Right renal pelvis (tissue), 4 donors: ENCODE data around the gene CYBRD1. TPM values are rescaled to one million over a fixed set of nuclear protein-coding genes. Genes with fewer than 3 reads are reported as not detected.

ENCODE experiments used
- DNase-seq, 4 donors: peaks; one replicate each; pipeline ENCODE4 v3.0.0-alpha.2; 2013; ENCODE audit warnings: low read depth in 4 of 4, low spot score in 3 of 4, missing footprints in 1 of 4
- polyA plus RNA-seq, 4 donors: library from polyadenylated mRNA; unstranded; fragments of 120-200 nt; gene quantifications; one replicate each; pipeline ENCODE4 v1.2.1, GENCODE V29; 2013; ENCODE audit not compliant: insufficient read length in 4 of 4

CYBRD1 gene
- polyA plus RNA-seq, 4 donors, result 44.5 to 54.7 (median 50.2) TPM

GRCh38 chr2:171550613-171551012, 28.3 kb downstream of the CYBRD1 start:
- no peak for DNase-seq

DNA sequence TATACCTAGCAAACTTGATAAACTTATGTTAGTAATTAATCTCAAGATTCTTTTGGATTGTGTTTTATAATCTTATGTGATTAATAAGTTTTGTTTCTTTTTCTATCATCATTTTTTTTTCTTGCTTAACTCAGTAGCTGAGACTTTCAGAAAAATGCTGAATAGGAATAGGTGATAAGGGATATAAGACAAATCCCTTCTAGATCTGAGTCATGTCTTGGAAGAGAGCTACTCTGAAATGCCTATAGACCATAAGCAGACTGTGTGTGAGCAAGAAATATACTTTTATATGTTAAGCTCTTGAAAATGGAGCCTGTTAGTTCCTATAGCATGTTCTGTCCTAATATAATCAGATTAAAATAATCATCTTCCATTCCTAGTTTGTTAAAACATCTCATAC, 29.6 kb downstream of the CYBRD1 start:
- no peak for DNase-seq

- no peak for DNase-seq
These were observed 31.0 kb downstream of the CYBRD1 start for GRCh38 chr2:171553236-171553635.

- DNase-seq, result no peak
These were observed 31.6 kb downstream of the CYBRD1 start for GRCh38 chr2:171553858-171554257.

DNA sequence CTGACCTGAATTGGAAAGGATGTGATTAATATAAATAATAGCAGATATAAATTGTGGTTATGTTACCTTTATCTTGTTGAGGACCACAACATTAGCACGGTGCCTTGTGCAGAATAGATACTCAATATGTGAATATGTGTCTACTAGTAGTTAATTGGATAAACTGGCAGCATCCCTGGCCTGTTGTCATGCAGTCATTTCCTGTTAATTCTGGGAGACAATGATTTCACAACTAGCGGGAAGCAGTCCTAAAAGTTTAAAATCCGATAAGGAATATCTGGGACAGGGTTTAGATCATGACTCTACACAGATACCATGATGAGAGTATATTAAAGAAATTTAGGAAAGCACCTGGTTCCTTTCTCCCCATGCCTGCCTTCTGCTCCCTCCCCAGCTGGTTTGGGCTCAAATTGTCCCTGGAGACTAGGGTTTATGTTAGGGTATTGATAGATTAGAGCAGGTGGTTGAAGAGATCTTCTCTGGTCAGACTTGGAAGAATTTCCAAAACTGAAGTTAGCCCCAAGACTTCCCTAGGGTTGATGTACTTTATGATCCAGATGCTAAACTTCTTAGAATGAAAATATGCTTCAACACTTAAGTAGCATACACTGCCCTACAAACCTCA, 32.8 kb downstream of the CYBRD1 start:
- DNase-seq, result no peak

DNA sequence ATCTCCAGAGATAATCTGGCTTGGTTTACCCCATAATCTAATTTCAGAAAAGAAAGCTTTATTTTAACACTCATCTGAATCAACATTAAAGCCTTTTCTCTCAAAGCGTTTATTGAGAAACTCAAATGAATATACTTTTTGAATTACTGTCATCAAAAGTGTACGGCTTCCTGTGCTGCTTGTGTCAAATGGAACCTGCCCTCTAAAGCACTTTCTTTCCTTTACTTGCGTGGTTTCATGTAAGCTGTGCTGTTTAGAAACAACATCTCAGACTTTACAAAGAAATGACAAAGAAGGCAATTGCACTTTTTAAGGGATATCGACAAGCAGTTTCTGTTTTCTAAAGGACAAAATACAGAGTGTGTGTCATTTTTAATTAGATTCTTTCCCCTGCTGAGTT, 35.1 kb downstream of the CYBRD1 start:
- no peak for DNase-seq

DNA sequence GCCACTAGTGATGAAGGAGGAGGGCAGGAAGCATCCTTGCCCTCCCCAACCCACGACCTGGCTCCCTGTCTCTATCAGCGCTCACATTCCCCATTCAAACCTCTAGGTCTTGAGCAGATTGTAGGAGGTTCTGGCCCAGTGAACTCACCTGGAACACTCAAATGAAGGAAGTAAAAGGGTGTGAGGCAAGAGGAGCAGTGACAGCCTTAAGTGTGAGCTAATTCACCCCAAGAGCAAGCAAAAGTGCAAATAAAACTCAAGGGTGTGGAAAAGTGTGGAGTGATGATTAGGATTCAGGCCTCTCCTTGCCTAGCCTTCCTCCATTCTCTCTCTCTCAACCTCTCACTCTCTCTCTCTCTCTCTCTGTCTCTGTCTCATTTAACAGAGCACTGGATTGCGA, 41.0 kb downstream of the CYBRD1 start:
- no peak for DNase-seq

GRCh38 chr2:171564463-171564862, 42.2 kb downstream of the CYBRD1 start:
- no peak for DNase-seq

- no peak for DNase-seq
These were observed 43.8 kb downstream of the CYBRD1 start for GRCh38 chr2:171566057-171566456.

- DNase-seq, result no peak
These were observed 44.5 kb downstream of the CYBRD1 start for GRCh38 chr2:171566753-171567152.

- no peak for DNase-seq
These were observed 45.8 kb downstream of the CYBRD1 start for GRCh38 chr2:171568089-171568488.

DNA sequence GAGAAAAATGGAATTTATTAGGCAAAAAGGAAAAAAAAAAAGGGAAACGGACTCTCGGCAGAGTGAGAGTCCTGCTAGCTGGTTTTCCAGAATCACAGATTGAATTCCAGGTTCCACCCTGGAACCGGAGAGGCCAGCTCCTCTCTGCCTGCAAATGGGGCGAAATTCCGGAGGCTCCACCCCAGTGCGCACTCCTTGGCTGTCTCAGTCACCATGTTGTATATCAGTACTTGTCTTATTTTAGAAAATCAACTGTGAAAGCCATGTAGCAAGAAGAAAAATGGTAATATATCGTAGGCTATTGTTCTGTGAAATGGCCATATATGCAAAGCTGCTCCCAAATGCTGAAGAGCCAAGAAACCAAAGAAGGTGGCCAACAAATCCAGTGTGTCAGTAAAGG, 49.4 kb downstream of the CYBRD1 start:
- no peak for DNase-seq

DNA sequence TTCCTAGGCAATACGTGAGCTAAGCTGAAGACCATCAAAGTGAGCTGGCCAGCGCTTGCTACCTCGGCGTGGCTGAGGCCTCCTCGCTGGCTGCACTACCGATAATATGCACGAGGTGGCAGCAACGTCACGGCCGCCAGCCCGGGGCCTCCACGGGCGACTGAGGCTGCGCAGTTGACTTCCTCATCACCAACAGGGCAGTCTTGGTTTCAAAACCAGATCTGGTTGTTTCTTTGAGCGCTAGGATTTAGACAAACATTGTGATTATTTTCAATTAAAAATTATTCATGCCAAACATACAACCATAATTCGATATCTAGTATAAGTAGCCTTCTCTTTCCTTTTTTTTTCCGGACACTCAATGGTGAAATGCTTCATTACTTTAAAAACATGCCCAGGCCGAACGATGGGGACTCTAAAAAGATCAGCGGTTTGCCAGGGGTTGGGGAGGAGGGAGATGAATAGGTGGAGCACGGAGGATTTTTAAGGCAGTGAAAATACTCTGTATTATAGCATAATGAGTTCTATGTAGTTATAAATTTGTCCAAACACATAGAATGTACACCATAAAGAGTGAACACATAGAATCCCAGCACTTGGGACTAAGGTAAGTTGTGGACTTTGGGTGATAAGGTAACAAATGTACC, 52.0 kb downstream of the CYBRD1 start:
- DNase-seq, result peak; percentile 36 to 53 (median 42)

- no peak for DNase-seq
These were observed 53.3 kb downstream of the CYBRD1 start for GRCh38 chr2:171575606-171576005.

- DNase-seq, result no peak
These were observed 56.0 kb downstream of the CYBRD1 start for GRCh38 chr2:171578127-171578803.

DNA sequence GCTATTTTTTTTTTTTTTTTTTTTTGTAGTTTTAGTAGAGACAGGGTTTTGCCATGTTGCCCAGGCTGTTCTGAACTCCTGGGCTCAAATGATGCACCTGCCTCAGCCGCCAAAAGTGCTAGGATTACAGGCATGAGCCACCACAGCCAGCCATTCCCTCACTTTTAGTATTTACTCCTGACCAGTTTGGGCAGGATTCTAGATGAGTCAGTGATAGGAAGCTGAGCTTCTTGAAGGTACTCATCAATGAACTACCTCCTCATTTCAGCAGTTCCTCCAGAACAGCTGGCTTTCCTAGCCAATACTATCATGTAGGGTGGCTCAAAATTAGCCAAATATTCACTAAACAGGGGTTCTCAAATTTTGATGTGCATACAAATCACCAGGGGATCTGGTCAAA, 57.2 kb downstream of the CYBRD1 start:
- DNase-seq, result no peak

GRCh38 chr2:171583566-171583965, 61.3 kb downstream of the CYBRD1 start:
- DNase-seq, result no peak

GRCh38 chr2:171584001-171584400, 61.7 kb downstream of the CYBRD1 start:
- DNase-seq, result no peak

- no peak for DNase-seq
These were observed 64.9 kb downstream of the CYBRD1 start for GRCh38 chr2:171587132-171587531.

- no peak for DNase-seq
These were observed 65.3 kb downstream of the CYBRD1 start for GRCh38 chr2:171587567-171587966.

GRCh38 chr2:171590116-171590515, 67.8 kb downstream of the CYBRD1 start:
- no peak for DNase-seq

DNA sequence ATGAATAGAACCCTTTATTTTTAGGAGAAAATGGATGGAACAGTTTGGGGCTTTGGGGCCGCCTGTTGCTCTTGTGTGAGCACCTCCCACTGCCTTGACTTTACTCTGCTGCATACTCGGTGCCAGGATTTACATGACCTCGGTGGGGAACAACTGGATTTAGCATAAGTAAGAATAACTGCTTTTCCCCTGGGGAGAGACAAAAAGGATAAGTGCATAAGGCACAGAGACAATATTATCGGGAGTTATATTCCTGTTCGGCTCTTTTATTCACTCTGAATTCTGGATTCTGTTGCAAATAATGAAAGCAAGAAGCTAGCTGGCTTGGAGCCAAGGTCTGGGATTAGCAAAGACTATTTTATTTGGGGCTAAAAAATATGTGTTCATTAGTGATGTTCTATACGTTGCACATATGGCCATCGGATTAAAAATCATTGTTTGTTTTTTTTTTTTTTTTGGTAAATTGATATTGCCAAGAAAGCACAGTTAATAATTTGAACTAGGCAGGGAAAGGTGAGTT, 69.8 kb downstream of the CYBRD1 start:
- DNase-seq, result no peak
